Measurements from ENCODE around the gene CADM2. TPM values are rescaled to one million over a fixed set of nuclear protein-coding genes. Genes with fewer than 3 reads are reported as not detected.
A peak's percentile ranks its signal among the peaks of the same experiment; 100 is the strongest.
"Not testable (repeated sequence)": the region's sequence is repeated elsewhere in the genome, so short reads cannot be mapped to it uniquely, and the experiment has no call there.

CADM2 gene
- total RNA-seq, result not detected

DNA sequence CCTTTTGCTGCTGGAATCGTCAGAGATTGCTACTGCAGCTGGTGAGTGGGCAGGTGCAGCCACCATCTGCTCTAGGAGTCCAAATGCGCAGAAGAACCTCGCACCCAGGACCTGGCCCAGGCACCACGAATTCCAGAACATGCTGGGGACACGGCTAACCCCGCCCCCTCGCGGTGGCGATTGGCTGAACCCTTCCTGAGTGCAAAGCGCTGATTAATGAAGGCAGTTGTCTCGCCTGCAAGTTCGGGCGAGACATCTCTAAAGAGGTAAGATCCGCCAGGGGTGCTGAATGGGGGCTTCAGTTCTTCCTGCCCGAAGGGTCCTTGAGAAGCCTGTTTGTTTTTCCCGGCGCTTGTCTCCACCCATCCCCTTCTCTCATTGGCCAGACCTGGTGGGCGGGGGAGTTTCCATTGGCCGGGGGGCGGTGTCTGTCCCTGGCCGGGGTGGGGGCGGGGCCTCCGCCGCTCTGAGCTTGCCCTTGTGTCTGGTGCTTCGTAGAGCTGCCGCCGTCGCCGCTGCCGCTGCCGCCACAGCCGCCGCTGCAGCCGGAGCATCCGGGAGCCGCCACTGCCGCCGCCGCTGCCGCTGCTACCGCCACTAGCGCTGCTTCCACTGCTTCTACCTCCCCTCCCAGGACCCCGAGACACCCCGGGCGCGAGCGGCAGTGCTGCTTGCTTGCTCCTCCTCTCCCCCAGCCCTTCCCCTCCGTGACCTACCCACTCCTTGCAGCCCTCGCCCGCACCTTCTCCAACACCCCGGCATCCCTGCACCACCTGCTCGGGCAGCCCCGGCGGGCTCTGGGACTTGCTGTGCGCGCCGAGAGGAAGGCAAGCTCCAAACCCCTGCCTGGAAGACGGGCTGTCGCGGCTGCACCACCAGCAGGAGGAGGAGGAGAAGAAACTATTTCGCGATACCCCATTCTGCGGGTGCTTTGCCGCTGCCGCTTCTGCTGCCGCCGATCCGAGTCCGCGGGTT, at the start of gene CADM2:
Gene CADM2 (plus strand): TSS at position 495 of the 975 bp plus-strand sequence.
- peak; percentile 70 for DNase-seq
- H3K27me3 Mint-ChIP-seq, result peaks cover 29% of the 10 kb centered on the region
- no peaks in the 10 kb centered on the region for H3K36me3 Mint-ChIP-seq (ENCODE audit: low read depth)
- peak within 1 kb of the TSS; percentile 62 for H3K4me3 Mint-ChIP-seq
- peak within 1 kb of the TSS; percentile 25 for H3K27ac Mint-ChIP-seq
- ChIA-PET POLR2A (no interaction called here), CTCF (no interaction called here)
- H3K4me1 Mint-ChIP-seq, result peaks cover 13% of the 10 kb centered on the region
- no peaks in the 10 kb centered on the region for H3K9me3 Mint-ChIP-seq

- H3K9me3 Mint-ChIP-seq; H3K4me3 Mint-ChIP-seq; POLR2A ChIA-PET; DNase-seq; H3K27me3 Mint-ChIP-seq; H3K4me1 Mint-ChIP-seq; H3K36me3 Mint-ChIP-seq (ENCODE audit: low read depth); H3K27ac Mint-ChIP-seq; CTCF ChIA-PET: not testable (repeated sequence)
Measured at GRCh38 chr3:84918592-84918991, 40.2 kb upstream of the CADM2 start.

GRCh38 chr3:84922682-84923081, 36.1 kb upstream of the CADM2 start:
- Mint-ChIP-seq H3K27ac (no peak overlapping the region), H3K36me3 (ENCODE audit: low read depth) (no peaks in the 10 kb centered on the region), H3K4me1 (no peaks in the 10 kb centered on the region), H3K4me3 (no peak overlapping the region), H3K9me3 (peaks cover 4% of the 10 kb centered on the region), H3K27me3 (no peaks in the 10 kb centered on the region)
- CTCF ChIA-PET, result no interaction called here
- no peak for DNase-seq
- POLR2A ChIA-PET, result no interaction called here

DNA sequence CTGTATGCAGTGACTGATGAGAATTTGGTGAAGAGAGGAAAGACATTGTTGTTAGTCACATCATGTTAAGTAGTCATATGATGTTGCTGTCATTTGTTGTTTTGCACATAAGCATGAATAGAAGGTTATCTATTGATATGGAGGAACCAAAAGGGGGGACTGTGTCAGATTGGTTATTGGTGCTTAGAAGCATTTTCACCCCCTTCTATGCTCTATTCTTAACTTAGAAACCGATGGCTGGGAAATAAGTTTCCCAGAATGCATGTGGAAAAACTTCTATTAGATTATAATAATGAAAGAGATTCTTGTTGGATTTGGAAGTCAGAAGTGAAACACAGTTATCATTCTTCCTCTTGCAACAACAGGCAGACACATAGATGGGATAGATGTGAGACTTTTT, 33.2 kb upstream of the CADM2 start:
- DNase-seq, result no peak
- ChIA-PET CTCF (interaction anchor here (0.7 kb wide), 1 partner anchor 725 kb away, joined by 5 read pairs; no protein-coding TSS in a partner anchor), POLR2A (no interaction called here)
- no peak overlapping the region for H3K4me3 Mint-ChIP-seq
- no peak overlapping the region for H3K27ac Mint-ChIP-seq
- H3K4me1 Mint-ChIP-seq, result no peaks in the 10 kb centered on the region
- no peaks in the 10 kb centered on the region for H3K36me3 Mint-ChIP-seq (ENCODE audit: low read depth)
- no peaks in the 10 kb centered on the region for H3K9me3 Mint-ChIP-seq
- no peaks in the 10 kb centered on the region for H3K27me3 Mint-ChIP-seq

DNA sequence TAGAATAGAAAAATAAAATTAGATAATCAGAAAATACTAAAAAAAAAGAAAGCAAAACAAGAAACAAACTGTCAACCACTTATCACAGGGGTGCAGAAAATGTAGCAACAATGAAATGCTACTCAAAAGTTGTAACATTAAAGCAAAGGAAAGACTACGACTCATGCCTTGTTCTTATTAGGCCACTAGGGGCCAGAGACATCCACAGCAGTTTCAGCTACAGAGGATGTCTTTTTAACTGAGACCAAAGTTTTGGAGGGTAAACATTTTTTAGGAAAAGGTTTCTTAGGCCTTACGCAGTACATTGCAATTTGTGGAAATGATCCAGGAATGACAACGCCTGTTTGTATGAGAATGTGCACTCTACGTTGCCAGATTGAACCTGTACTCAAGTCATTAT, 15.4 kb upstream of the CADM2 start:
- CTCF ChIA-PET, result no interaction called here
- Mint-ChIP-seq H3K27me3 (no peaks in the 10 kb centered on the region), H3K36me3 (ENCODE audit: low read depth) (no peaks in the 10 kb centered on the region), H3K27ac (no peak overlapping the region), H3K4me3 (no peak overlapping the region), H3K4me1 (no peaks in the 10 kb centered on the region), H3K9me3 (no peaks in the 10 kb centered on the region)
- POLR2A ChIA-PET, result no interaction called here
- DNase-seq, result no peak

GRCh38 chr3:84946240-84946639, 12.5 kb upstream of the CADM2 start:
- no peak overlapping the region for H3K27ac Mint-ChIP-seq
- H3K4me3 Mint-ChIP-seq, result no peak overlapping the region
- H3K9me3 Mint-ChIP-seq, result peaks cover under 1% of the 10 kb centered on the region
- ChIA-PET POLR2A (no interaction called here), CTCF (no interaction called here)
- no peak for DNase-seq
- no peaks in the 10 kb centered on the region for H3K4me1 Mint-ChIP-seq
- H3K36me3 Mint-ChIP-seq (ENCODE audit: low read depth), result no peaks in the 10 kb centered on the region
- H3K27me3 Mint-ChIP-seq, result no peaks in the 10 kb centered on the region

DNA sequence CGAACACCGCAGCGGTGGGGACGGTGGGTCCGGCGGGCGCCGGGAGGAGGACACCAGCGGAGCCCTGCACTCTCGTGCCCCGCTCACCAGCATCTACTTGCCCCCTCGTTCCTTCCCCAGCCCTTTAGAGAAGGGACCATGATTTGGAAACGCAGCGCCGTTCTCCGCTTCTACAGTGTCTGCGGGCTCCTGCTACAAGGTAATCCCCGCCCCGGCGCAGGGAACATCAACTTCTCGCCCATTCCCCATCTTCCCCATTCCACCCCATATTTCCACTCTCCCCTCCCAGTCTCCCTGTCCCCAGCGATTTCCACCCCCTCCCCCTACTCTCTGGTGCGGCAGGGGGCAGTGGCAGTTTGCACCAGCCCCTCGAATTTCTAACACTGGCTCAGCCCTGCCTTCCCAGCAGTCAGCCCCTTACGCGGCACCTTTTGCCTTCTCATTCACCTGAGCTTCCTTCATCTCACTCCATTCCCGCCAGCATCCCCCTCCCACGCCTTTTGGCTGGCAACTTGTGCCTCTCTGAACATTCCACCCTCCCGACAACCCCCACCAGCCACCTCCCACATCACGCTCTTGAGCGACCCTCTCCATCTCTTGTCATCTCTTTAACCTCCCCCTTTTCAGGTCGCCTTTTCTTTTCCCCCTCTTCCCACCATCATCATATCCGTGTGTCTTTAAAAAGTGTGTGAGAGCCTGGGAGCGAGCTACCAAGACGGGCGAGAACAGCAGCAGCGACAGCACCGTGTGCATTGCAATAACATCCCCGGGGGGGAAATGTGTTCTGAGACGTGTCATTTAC, 882 bp downstream of the CADM2 start:
- no peaks in the 10 kb centered on the region for H3K9me3 Mint-ChIP-seq
- ChIA-PET CTCF (no interaction called here), POLR2A (no interaction called here)
- H3K27me3 Mint-ChIP-seq, result peaks cover 29% of the 10 kb centered on the region
- peak overlapping the region; percentile 62 for H3K4me3 Mint-ChIP-seq
- H3K27ac Mint-ChIP-seq, result no peak overlapping the region
- DNase-seq, result no peak
- peaks cover 13% of the 10 kb centered on the region for H3K4me1 Mint-ChIP-seq
- no peaks in the 10 kb centered on the region for H3K36me3 Mint-ChIP-seq (ENCODE audit: low read depth)

- POLR2A ChIA-PET, result no interaction called here
- H3K27me3 Mint-ChIP-seq, result peaks cover 29% of the 10 kb centered on the region
- H3K36me3 Mint-ChIP-seq (ENCODE audit: low read depth), result no peaks in the 10 kb centered on the region
- no peaks in the 10 kb centered on the region for H3K9me3 Mint-ChIP-seq
- H3K4me3 Mint-ChIP-seq, result no peak overlapping the region
- H3K27ac Mint-ChIP-seq, result no peak overlapping the region
- CTCF ChIA-PET, result no interaction called here
- peaks cover 13% of the 10 kb centered on the region for H3K4me1 Mint-ChIP-seq
- DNase-seq, result no peak
Measured at GRCh38 chr3:84960581-84960980, 1.8 kb downstream of the CADM2 start.

GRCh38 chr3:84961011-84961410, 2.2 kb downstream of the CADM2 start:
- Mint-ChIP-seq H3K27ac (no peak overlapping the region), H3K27me3 (peaks cover 29% of the 10 kb centered on the region), H3K4me3 (no peak overlapping the region), H3K4me1 (peaks cover 13% of the 10 kb centered on the region), H3K36me3 (ENCODE audit: low read depth) (no peaks in the 10 kb centered on the region), H3K9me3 (no peaks in the 10 kb centered on the region)
- no peak for DNase-seq
- ChIA-PET CTCF (no interaction called here), POLR2A (no interaction called here)

- no peaks in the 10 kb centered on the region for H3K36me3 Mint-ChIP-seq (ENCODE audit: low read depth)
- DNase-seq, result no peak
- no peak overlapping the region for H3K27ac Mint-ChIP-seq
- H3K9me3 Mint-ChIP-seq, result no peaks in the 10 kb centered on the region
- H3K4me1 Mint-ChIP-seq, result peaks cover 13% of the 10 kb centered on the region
- peaks cover 29% of the 10 kb centered on the region for H3K27me3 Mint-ChIP-seq
- H3K4me3 Mint-ChIP-seq, result no peak overlapping the region
- POLR2A ChIA-PET, result no interaction called here
- CTCF ChIA-PET, result no interaction called here
Measured at GRCh38 chr3:84961521-84962255, 2.9 kb downstream of the CADM2 start.

GRCh38 chr3:84962415-84962814, 3.6 kb downstream of the CADM2 start:
- Mint-ChIP-seq H3K4me1 (peaks cover 13% of the 10 kb centered on the region), H3K4me3 (no peak overlapping the region), H3K27ac (no peak overlapping the region), H3K27me3 (peaks cover 29% of the 10 kb centered on the region), H3K9me3 (no peaks in the 10 kb centered on the region), H3K36me3 (ENCODE audit: low read depth) (no peaks in the 10 kb centered on the region)
- ChIA-PET POLR2A (no interaction called here), CTCF (no interaction called here)
- DNase-seq, result no peak

DNA sequence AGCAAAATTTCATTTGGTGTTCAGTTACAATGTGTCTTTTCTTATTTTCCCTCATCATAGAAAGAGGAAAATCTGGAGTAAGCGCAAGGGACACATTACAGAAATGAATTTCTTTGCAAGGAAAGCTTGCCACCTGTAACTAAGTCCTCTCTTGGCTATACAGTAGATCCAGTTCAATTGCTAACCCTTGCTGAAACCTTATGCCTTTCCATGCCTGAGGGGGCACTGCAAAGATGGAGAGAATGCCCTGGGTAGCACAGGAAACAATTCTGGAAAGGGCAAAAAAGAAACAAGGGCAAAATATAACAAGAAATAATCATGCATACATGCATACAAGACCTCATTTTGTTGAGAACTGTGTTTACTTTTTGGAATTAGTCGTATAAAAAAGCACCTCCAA, 4.3 kb downstream of the CADM2 start:
- peaks cover 13% of the 10 kb centered on the region for H3K4me1 Mint-ChIP-seq
- no peaks in the 10 kb centered on the region for H3K36me3 Mint-ChIP-seq (ENCODE audit: low read depth)
- POLR2A ChIA-PET, result no interaction called here
- no peak overlapping the region for H3K27ac Mint-ChIP-seq
- peaks cover 28% of the 10 kb centered on the region for H3K27me3 Mint-ChIP-seq
- no peaks in the 10 kb centered on the region for H3K9me3 Mint-ChIP-seq
- no peak for DNase-seq
- H3K4me3 Mint-ChIP-seq, result no peak overlapping the region
- CTCF ChIA-PET, result no interaction called here

GRCh38 chr3:84965141-84965540, 6.4 kb downstream of the CADM2 start:
- POLR2A ChIA-PET, result no interaction called here
- H3K9me3 Mint-ChIP-seq, result no peaks in the 10 kb centered on the region

More at GRCh38 chr3:84965141-84965540, 6.4 kb downstream of the CADM2 start:
- Mint-ChIP-seq H3K27ac (no peak overlapping the region), H3K4me3 (no peak overlapping the region), H3K27me3 (peaks cover 17% of the 10 kb centered on the region), H3K4me1 (no peaks in the 10 kb centered on the region), H3K36me3 (ENCODE audit: low read depth) (no peaks in the 10 kb centered on the region)
- CTCF ChIA-PET, result no interaction called here
- DNase-seq, result no peak

Measured in activated CD4-positive, alpha-beta T cell treated with anti-CD3 and anti-CD28 coated beads, Interleukin-2, amount 10 ng/mL, durations not matched to agents 7 days and 5 days (primary cell).